Measurements from ENCODE around the gene KIF26B. TPM values are rescaled to one million over a fixed set of nuclear protein-coding genes. Genes with fewer than 3 reads are reported as not detected.

Gene KIF26B
- total RNA-seq, 3 donors from 2014 or later (not counting 1 experiment from before 2014, with no cell fraction given): 0.16 to 0.96 (median 0.18) TPM

- H3K4me3 ChIP-seq (ENCODE audit: low read length): no peak overlapping the region
- TF ChIP-seq CTCF (IDR thresholded peaks at IDR 0.05): no peak
- no peaks in the 10 kb centered on the region for H3K36me3 ChIP-seq (ENCODE audit: control insufficient read depth, insufficient read depth, low read length)
- no peak overlapping the region for H3K27ac Mint-ChIP-seq
- H3K4me1 ChIP-seq (ENCODE audit: control insufficient read depth, insufficient read depth, low read length): no peaks in the 10 kb centered on the region
- ATAC-seq: no peak
- H3K36me3 Mint-ChIP-seq: no peaks in the 10 kb centered on the region
- H3K9me3 Mint-ChIP-seq: no peaks in the 10 kb centered on the region
- H3K27me3 ChIP-seq (ENCODE audit: control insufficient read depth, insufficient read depth, low read length): peaks cover 1% of the 10 kb centered on the region
- H3K27ac ChIP-seq (ENCODE audit: low read length): no peak overlapping the region
- no peaks in the 10 kb centered on the region for H3K9me3 ChIP-seq (ENCODE audit: control insufficient read depth, insufficient read depth, low read length)
- whole genome bisulfite sequencing (ENCODE audit: insufficient coverage): 39% methylated on average over 3 of the region's 5 CpGs
- H3K27me3 Mint-ChIP-seq (ENCODE audit: low read depth in 2 of 2): peaks cover 3 to 4% of the 10 kb centered on the region in 2 donors
- intact Hi-C loops (cut with micrococcal nuclease): no loop called here
- no peak overlapping the region for H3K4me3 Mint-ChIP-seq
- peaks cover 8 to 11% of the 10 kb centered on the region in 2 donors for H3K4me1 Mint-ChIP-seq
- no peak for DNase-seq
Observed at GRCh38 chr1:245621589-245621988, 466.8 kb downstream of the KIF26B start.

GRCh38 chr1:245622332-245623014 is 467.7 kb downstream of the KIF26B start:
- 88% methylated on average over 18 of the region's 18 CpGs for WGBS (ENCODE audit: insufficient coverage)
- H3K27me3 ChIP-seq (ENCODE audit: control insufficient read depth, insufficient read depth, low read length): peaks cover 2% of the 10 kb centered on the region
- H3K4me1 ChIP-seq (ENCODE audit: control insufficient read depth, insufficient read depth, low read length): no peaks in the 10 kb centered on the region
- no peak overlapping the region for H3K4me3 ChIP-seq (ENCODE audit: low read length)
- H3K27ac ChIP-seq (ENCODE audit: low read length): no peak overlapping the region
- Mint-ChIP-seq H3K9me3 (no peaks in the 10 kb centered on the region), H3K27me3 (ENCODE audit: low read depth in 2 of 2) (peaks cover 5 to 13% of the 10 kb centered on the region in 2 donors), H3K4me3 (no peak overlapping the region), H3K36me3 (no peaks in the 10 kb centered on the region), H3K4me1 (peaks cover 8 to 11% of the 10 kb centered on the region in 2 donors), H3K27ac (no peak overlapping the region)
- no peak for DNase-seq
- H3K36me3 ChIP-seq (ENCODE audit: control insufficient read depth, insufficient read depth, low read length): no peaks in the 10 kb centered on the region
- intact Hi-C loops (cut with micrococcal nuclease): no loop called here
- no peaks in the 10 kb centered on the region for H3K9me3 ChIP-seq (ENCODE audit: control insufficient read depth, insufficient read depth, low read length)
- no peak for TF ChIP-seq CTCF (IDR thresholded peaks at IDR 0.05)
- no peak for ATAC-seq

- Mint-ChIP-seq H3K4me1 (no peaks in the 10 kb centered on the region), H3K9me3 (peaks cover 6 to 21% of the 10 kb centered on the region in 2 donors), H3K27me3 (ENCODE audit: low read depth in 2 of 2) (peaks cover 0 to 7% of the 10 kb centered on the region in 2 donors), H3K36me3 (peaks cover 12% of the 10 kb centered on the region), H3K27ac (no peak overlapping the region), H3K4me3 (no peak overlapping the region)
- ATAC-seq: no peak
- Histone ChIP-seq H3K9me3 (ENCODE audit: control insufficient read depth, insufficient read depth, low read length) (peaks cover 12% of the 10 kb centered on the region), H3K4me1 (ENCODE audit: control insufficient read depth, insufficient read depth, low read length) (no peaks in the 10 kb centered on the region), H3K27me3 (ENCODE audit: control insufficient read depth, insufficient read depth, low read length) (peaks cover 5% of the 10 kb centered on the region), H3K4me3 (ENCODE audit: low read length) (no peak overlapping the region), H3K27ac (ENCODE audit: low read length) (no peak overlapping the region), H3K36me3 (ENCODE audit: control insufficient read depth, insufficient read depth, low read length) (no peaks in the 10 kb centered on the region)
- no peak for TF ChIP-seq CTCF (IDR thresholded peaks at IDR 0.05)
- intact Hi-C loops (cut with micrococcal nuclease): no loop called here
- WGBS (ENCODE audit: insufficient coverage): no CpG with 5 or more reads among the region's 1 CpG
- no peak for DNase-seq
Observed at GRCh38 chr1:245641384-245641783, 486.6 kb downstream of the KIF26B start.

GRCh38 chr1:245645406-245645805 is 490.6 kb downstream of the KIF26B start:
- 83% methylated on average over 4 of the region's 4 CpGs for WGBS (ENCODE audit: insufficient coverage)
- Histone ChIP-seq H3K27ac (ENCODE audit: low read length) (no peak overlapping the region), H3K4me3 (ENCODE audit: low read length) (no peak overlapping the region), H3K27me3 (ENCODE audit: control insufficient read depth, insufficient read depth, low read length) (peaks cover 2% of the 10 kb centered on the region), H3K4me1 (ENCODE audit: control insufficient read depth, insufficient read depth, low read length) (no peaks in the 10 kb centered on the region), H3K36me3 (ENCODE audit: control insufficient read depth, insufficient read depth, low read length) (no peaks in the 10 kb centered on the region), H3K9me3 (ENCODE audit: control insufficient read depth, insufficient read depth, low read length) (peaks cover 12% of the 10 kb centered on the region)
- intact Hi-C loops (cut with micrococcal nuclease): no loop called here
- TF ChIP-seq CTCF (IDR thresholded peaks at IDR 0.05): no peak
- peaks cover 3 to 18% of the 10 kb centered on the region in 2 donors for H3K9me3 Mint-ChIP-seq
- H3K27ac Mint-ChIP-seq: no peak overlapping the region
- peaks cover 0 to 11% of the 10 kb centered on the region in 2 donors for H3K4me1 Mint-ChIP-seq
- no peak overlapping the region for H3K4me3 Mint-ChIP-seq
- peaks cover 12% of the 10 kb centered on the region for H3K36me3 Mint-ChIP-seq
- ATAC-seq: no peak
- H3K27me3 Mint-ChIP-seq (ENCODE audit: low read depth in 2 of 2): peaks cover 0 to 10% of the 10 kb centered on the region in 2 donors
- no peak for DNase-seq
